Measurements from ENCODE around the gene UBE2Q2. TPM values are rescaled to one million over a fixed set of nuclear protein-coding genes. Genes with fewer than 3 reads are reported as not detected.

The UBE2Q2 gene
- total and polyA plus RNA-seq, 2 of the 4 experiments (the other 2 are of a cell fraction): 18.0 to 28.9 TPM

GRCh38 chr15:75843678-75844581, 683 bp downstream of the UBE2Q2 start:
- Histone ChIP-seq H4K20me1 (ENCODE audit: insufficient read depth, low read length) (peaks cover 34% of the 10 kb centered on the region), H3K14ac (replicated peaks; ENCODE audit: low read depth, low read length) (peak overlapping the region; percentile 99), H3K79me1 (ENCODE audit: low read depth in 1 of 2, low read length in 2 of 2) (peaks cover 14 to 34% of the 10 kb centered on the region in 2 experiments; a peak in 3 of 4 replicates), H2AFZ (replicated peaks; ENCODE audit: low read length, poor library complexity) (peak overlapping the region; percentile 98), H4K91ac (ENCODE audit: insufficient read depth, low read depth, low read length) (peak overlapping the region; percentile 93), H4K8ac (ENCODE audit: low read depth in 2 of 2, low read length in 2 of 2) (peak overlapping the region; percentile 82 to 98), H3K36me3 (ENCODE audit: control insufficient read depth, insufficient read depth, low read length) (peaks cover 1% of the 10 kb centered on the region; the same call in 1 of the 2 replicates), H2BK20ac (ENCODE audit: low read depth, low read length) (no peak overlapping the region), H3K4me2 (ENCODE audit: low read depth, low read length) (peak overlapping the region; percentile 95), H2AK5ac (ENCODE audit: low read depth, low read length) (peak overlapping the region; percentile 98), H3K4ac (ENCODE audit: low read depth, low read length) (peak overlapping the region; percentile 98), H3K18ac (ENCODE audit: low read depth, low read length) (peak overlapping the region; percentile 97), H3K9me1 (ENCODE audit: insufficient read depth, low read length) (peaks cover 13% of the 10 kb centered on the region; the same call in 1 of the 2 replicates), H2BK5ac (ENCODE audit: low read depth, low read length, poor library complexity, severe bottlenecking) (peak overlapping the region; percentile 80), H2BK120ac (ENCODE audit: low read depth, low read length) (peak overlapping the region; percentile 67), H3K4me1 (ENCODE audit: control insufficient read depth, insufficient read depth, low read length) (peaks cover 8% of the 10 kb centered on the region), H2BK15ac (ENCODE audit: low read depth, low read length) (0 out of 3 replicates have a peak overlapping the region, but pooled peaks have one; percentile 77), H3K27ac (ENCODE audit: insufficient read depth, low read length) (peak overlapping the region; percentile 91), H3K9me3 (ENCODE audit: control insufficient read depth, insufficient read depth, low read length) (no peaks in the 10 kb centered on the region), H3K9ac (ENCODE audit: low read depth, low read length) (peak overlapping the region; percentile 98), H3K27me3 (ENCODE audit: control insufficient read depth, insufficient read depth, low read length) (no peaks in the 10 kb centered on the region), H3K23ac (ENCODE audit: low read depth, low read length) (peak overlapping the region; percentile 99), H2AK9ac (replicated peaks; ENCODE audit: low read depth, low read length, poor library complexity) (peak overlapping the region; percentile 99), H4K5ac (ENCODE audit: low read depth, low read length) (peak overlapping the region; percentile 97), H3K56ac (ENCODE audit: extremely low read depth, insufficient read depth, low read length) (peak overlapping the region; percentile 82), H3K4me3 (ENCODE audit: insufficient read depth, low read depth, low read length) (peak overlapping the region; percentile 99)
- 1% methylated on average over 33 of the region's 77 CpGs; no CpG with 5 or more reads in 1 of the 2 experiments for WGBS, 2 experiments (ENCODE audit: extremely low coverage in 2 of 2, insufficient read length in 1 of 2)
- ChIA-PET POLR2A (ENCODE audit: unreplicated experiment) (interaction anchor here (0.5 kb wide), 1 partner anchor 98 kb away, joined by 3 read pairs; no protein-coding TSS in a partner anchor), CTCF (interaction anchor here (1.0 kb wide), 1 partner anchor 9 kb away, joined by 4 read pairs; no protein-coding TSS in a partner anchor)
- dilution Hi-C loops (cut with HindIII; ENCODE audit: low sequenced_read_pairs, unreplicated experiment) (no loop called here), intact Hi-C loops (cut with micrococcal nuclease) (no loop called here), in situ Hi-C loops (cut with MboI; ENCODE audit: low sequenced_read_pairs) (no loop called here)
- DNase-seq (peak; percentile 37), ATAC-seq (ENCODE audit: low read depth) (peak; percentile 81)
- no peak for TF ChIP-seq RFX5 (IDR thresholded peaks at IDR 0.05; ENCODE audit: low read depth, low read length)
- peak; percentile 11; the same call in 1 of the 2 replicates for TF ChIP-seq POLR2A (IDR thresholded peaks at IDR 0.05; ENCODE audit: low read depth, low read length)
- 0 out of 2 replicates have a peak, but pooled peaks have one; percentile 47 for TF ChIP-seq MAZ (IDR thresholded peaks at IDR 0.05; ENCODE audit: borderline replicate concordance, low read depth, low read length)
- BruUV-seq (replicated peaks): no TSS peak
